PC-9 (cell line): Measurements from ENCODE around the gene GGTLC2. TPM values are rescaled to one million over a fixed set of nuclear protein-coding genes. Genes with fewer than 3 reads are reported as not detected.

Experiments used
- BruUV-seq: library from RNA; stranded (reverse); fragments of 400-500 nt; replicated peaks from 2 replicates; lab custom pipeline; 2021; lab: Mats Ljungman, UMichigan
- CTCF ChIA-PET: fragments of 300-600 bp; sonication (Branson Sonifier 250); formaldehyde crosslinking; loops from one replicate; lab custom pipeline; 2022; ENCODE audit warnings: antibody characterized with exemption; lab: Charles Lee
- POLR2A ChIA-PET: fragments of 300-600 bp; sonication (Branson Sonifier 250); formaldehyde crosslinking; loops from one replicate; lab custom pipeline; 2022; ENCODE audit warnings: antibody characterized with exemption; ENCODE audit not compliant: unreplicated experiment; lab: Charles Lee
- DNase-seq, 2 experiments: peaks; one replicate each; pipeline versions ENCODE4 v3.0.0 to v3.0.0-alpha.2; 2015 to 2022; ENCODE audit warnings: mixed read lengths in 1 of 2
- H2AFZ ChIP-seq: fragments of 200-600 bp; sonication (generic); 2 replicates; pipeline ENCODE4 v1.8.1; 2017; ENCODE audit warnings: antibody characterized with exemption
- H3F3A ChIP-seq: fragments of 200-600 bp; sonication (generic); 2 replicates; pipeline ENCODE4 v1.8.1; 2017; ENCODE audit warnings: antibody characterized with exemption, mild to moderate bottlenecking, low read depth; ENCODE audit not compliant: insufficient read depth
- H3K27ac ChIP-seq: fragments of 200-600 bp; sonication (generic); 2 replicates; pipeline ENCODE4 v1.6.1; 2016; ENCODE audit warnings: mixed run types
- H3K27me3 ChIP-seq: fragments of 200-600 bp; sonication (generic); 2 replicates; pipeline ENCODE4 v1.6.1; 2016; ENCODE audit warnings: low read depth, mixed run types; ENCODE audit not compliant: insufficient read depth
- H3K36me3 ChIP-seq: fragments of 200-600 bp; sonication (generic); 2 replicates; pipeline ENCODE4 v1.6.1; 2016; ENCODE audit warnings: low read depth, mixed run types
- H3K4me1 ChIP-seq: fragments of 200-600 bp; sonication (generic); replicated peaks from 2 replicates; pipeline ENCODE4 v1.6.1; 2016; ENCODE audit warnings: mixed run types; ENCODE audit not compliant: insufficient read depth
- H3K4me2 ChIP-seq: fragments of 200-600 bp; sonication (generic); 2 replicates; pipeline ENCODE4 v1.6.1; 2017; ENCODE audit warnings: mixed run types
- H3K4me3 ChIP-seq: fragments of 200-600 bp; sonication (generic); 2 replicates; pipeline ENCODE4 v1.6.1; 2016; ENCODE audit warnings: mixed run types
- H3K79me2 ChIP-seq: fragments of 200-600 bp; sonication (generic); 2 replicates; pipeline ENCODE4 v1.6.1; 2017; ENCODE audit warnings: low read depth, mixed run types
- H3K9me2 ChIP-seq: fragments of 200-600 bp; sonication (generic); 2 replicates; pipeline ENCODE4 v1.8.1; 2017; ENCODE audit warnings: mild to moderate bottlenecking; ENCODE audit not compliant: insufficient read depth
- H3K9me3 ChIP-seq: fragments of 200-600 bp; sonication (generic); 2 replicates; pipeline ENCODE4 v1.8.1; 2016; ENCODE audit warnings: low read depth; ENCODE audit not compliant: insufficient read depth
- H4K20me1 ChIP-seq: fragments of 200-600 bp; sonication (generic); 2 replicates; pipeline ENCODE4 v1.8.1; 2017; ENCODE audit not compliant: insufficient read depth
- EZH2 ChIP-seq: fragments of 200-600 bp; sonication (generic); IDR thresholded peaks from 2 replicates; pipeline ENCODE4 v1.8.0; 2017; ENCODE audit warnings: antibody characterized with exemption, low read depth
- intact Hi-C: fragments of 100-400 bp; cut with micrococcal nuclease; formaldehyde crosslinking; loops from one replicate; pipeline ENCODE4 v1.10.0; 2022; ENCODE audit not compliant: unreplicated experiment
- total RNA-seq: library from RNA; stranded (reverse); gene quantifications from 2 replicates; pipeline ENCODE4 v1.2.3, GENCODE V29; 2021
- TF ChIP-seq, protein P1 (sequence below): fragments of 200-600 bp; sonication (generic); conservative IDR thresholded peaks from 2 replicates; pipeline ENCODE4 v1.6.1; 2017; ENCODE audit warnings: mixed run types, antibody characterized with exemption, mild to moderate bottlenecking, moderate library complexity

Gene GGTLC2
- total RNA-seq, 1 experiment from 2014 or later, result not detected

DNA sequence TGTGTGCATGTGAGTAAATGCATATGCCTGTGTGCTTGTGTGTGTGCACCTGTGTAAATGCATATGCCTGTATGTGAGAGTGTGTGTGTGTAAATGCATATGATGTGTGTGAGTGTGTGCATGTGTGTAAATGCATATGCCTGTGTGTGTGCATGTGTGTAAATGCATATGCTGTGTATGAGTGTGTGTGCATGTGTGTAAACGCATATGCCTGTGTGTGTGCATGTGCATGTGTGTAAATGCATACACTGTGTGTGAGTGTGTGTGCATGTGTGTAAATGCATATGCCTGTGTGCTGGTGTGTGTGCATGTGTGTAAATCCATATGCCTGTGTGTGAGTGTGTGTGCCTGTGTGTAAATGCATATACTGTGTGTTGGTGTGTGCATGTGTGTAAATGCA lies 37.8 kb downstream of the GGTLC2 start:
- POLR2A ChIA-PET, result no interaction called here

DNA sequence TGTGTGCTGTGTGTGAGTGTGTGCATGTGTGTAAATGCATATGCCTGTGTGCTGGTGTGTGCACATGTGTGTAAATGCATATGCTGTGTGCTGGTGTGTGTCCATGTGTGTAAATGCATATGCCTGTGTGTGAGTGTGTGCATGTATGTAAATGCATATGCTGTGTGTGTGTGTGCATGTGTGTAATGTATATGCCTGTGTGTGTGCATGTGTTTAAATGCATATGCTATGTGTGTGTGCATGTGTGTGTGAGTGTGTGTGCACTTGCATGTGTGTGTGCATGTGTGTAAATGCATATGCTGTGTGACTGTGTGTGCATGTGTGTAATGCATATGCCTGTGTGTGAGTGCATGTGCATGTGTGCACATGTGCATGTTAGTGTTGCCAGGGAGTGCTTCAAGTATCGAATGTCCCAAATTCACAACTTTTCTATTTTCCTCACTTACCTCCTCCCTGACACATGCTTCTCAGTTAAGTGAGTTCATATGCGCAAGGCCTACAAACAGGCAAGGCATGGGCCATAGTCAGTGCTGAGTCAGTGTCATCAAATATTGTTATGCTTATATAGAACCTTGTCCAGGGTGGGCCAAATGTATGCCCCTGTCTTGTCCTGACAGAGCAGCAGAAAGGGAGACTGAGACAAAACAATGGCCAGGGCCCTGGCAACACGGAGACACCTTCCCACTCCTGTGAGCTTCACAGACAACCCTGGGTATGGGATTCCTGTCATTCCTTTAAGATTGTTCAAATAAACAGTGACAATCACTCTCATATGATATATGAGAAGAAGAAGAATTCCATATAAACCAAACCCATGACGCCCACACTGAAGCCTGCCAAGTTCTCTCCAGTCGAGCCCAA lies 38.6 kb downstream of the GGTLC2 start:
- Histone ChIP-seq H3K36me3 (no peaks in the 10 kb centered on the region), H3K9me3 (no peaks in the 10 kb centered on the region), H3K79me2 (no peaks in the 10 kb centered on the region), H3K4me3 (no peak overlapping the region), H2AFZ (no peak overlapping the region), H3K27ac (no peak overlapping the region), H4K20me1 (no peaks in the 10 kb centered on the region), H3K4me2 (no peak overlapping the region), H3K9me2 (no peaks in the 10 kb centered on the region), H3F3A (no peaks in the 10 kb centered on the region), H3K27me3 (peaks cover 11% of the 10 kb centered on the region; the same call in 1 of the 2 replicates), H3K4me1 (no peaks in the 10 kb centered on the region)
- CTCF ChIA-PET, result no interaction called here
- no peak for DNase-seq
- TF ChIP-seq, protein P1, sequence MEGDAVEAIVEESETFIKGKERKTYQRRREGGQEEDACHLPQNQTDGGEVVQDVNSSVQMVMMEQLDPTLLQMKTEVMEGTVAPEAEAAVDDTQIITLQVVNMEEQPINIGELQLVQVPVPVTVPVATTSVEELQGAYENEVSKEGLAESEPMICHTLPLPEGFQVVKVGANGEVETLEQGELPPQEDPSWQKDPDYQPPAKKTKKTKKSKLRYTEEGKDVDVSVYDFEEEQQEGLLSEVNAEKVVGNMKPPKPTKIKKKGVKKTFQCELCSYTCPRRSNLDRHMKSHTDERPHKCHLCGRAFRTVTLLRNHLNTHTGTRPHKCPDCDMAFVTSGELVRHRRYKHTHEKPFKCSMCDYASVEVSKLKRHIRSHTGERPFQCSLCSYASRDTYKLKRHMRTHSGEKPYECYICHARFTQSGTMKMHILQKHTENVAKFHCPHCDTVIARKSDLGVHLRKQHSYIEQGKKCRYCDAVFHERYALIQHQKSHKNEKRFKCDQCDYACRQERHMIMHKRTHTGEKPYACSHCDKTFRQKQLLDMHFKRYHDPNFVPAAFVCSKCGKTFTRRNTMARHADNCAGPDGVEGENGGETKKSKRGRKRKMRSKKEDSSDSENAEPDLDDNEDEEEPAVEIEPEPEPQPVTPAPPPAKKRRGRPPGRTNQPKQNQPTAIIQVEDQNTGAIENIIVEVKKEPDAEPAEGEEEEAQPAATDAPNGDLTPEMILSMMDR, result no peak
- no peak for TF ChIP-seq EZH2
- BruUV-seq, result no TSS peak
- intact Hi-C loops, result no loop called here
- POLR2A ChIA-PET, result no interaction called here

More for the DNA sequence above, 37.8 kb downstream of the GGTLC2 start:
- intact Hi-C loops, result no loop called here
- Histone ChIP-seq H3K36me3 (no peaks in the 10 kb centered on the region), H3K4me3 (no peak overlapping the region), H3K27me3 (peaks cover 13% of the 10 kb centered on the region), H3K4me2 (no peak overlapping the region), H3K4me1 (no peaks in the 10 kb centered on the region), H3K9me3 (no peaks in the 10 kb centered on the region), H2AFZ (no peak overlapping the region), H3K9me2 (no peaks in the 10 kb centered on the region), H4K20me1 (no peaks in the 10 kb centered on the region), H3K27ac (no peak overlapping the region), H3K79me2 (no peaks in the 10 kb centered on the region), H3F3A (no peaks in the 10 kb centered on the region)
- no peak for TF ChIP-seq EZH2
- TF ChIP-seq, protein P1, result no peak
- BruUV-seq, result no TSS peak
- CTCF ChIA-PET, result no interaction called here
- DNase-seq, result no peak

DNA sequence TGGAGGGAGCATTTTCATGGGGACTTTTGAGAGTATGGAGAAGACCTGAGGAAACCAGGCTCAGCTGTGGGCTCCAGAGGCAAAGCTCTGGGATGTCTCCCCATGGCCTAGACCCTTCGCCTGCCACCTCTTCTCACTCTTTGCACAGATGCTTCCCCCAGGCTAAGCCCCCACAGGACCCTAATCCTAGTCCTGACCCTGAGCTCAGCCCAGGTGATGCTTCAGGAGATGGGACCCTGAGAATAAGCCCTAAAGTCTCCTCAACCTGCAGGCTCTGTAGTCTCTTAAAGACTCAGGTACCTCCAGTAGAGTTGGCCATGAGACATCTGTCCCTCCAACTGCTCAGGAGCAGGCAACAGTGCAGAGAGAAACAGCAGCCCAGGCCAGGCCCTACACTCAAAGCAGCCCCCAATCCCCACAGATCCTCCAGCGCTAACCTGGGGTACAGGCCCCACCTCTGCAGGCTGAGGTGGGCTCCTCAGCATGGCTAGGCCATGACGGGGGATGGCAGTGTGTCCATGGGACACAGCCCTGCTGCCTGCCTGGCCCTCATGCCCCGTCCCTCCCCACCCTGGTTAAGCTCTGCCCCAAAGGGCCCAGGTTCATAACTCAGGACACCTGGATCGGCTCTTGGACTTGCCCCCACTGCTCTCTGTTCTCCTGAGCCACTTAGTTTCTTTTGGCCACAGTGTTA lies 39.4 kb downstream of the GGTLC2 start:
- Histone ChIP-seq H3K4me3 (no peak overlapping the region), H2AFZ (no peak overlapping the region), H3K36me3 (no peaks in the 10 kb centered on the region), H3K9me3 (no peaks in the 10 kb centered on the region), H3K27me3 (peaks cover 11% of the 10 kb centered on the region; the same call in 1 of the 2 replicates), H3F3A (no peaks in the 10 kb centered on the region), H3K27ac (no peak overlapping the region), H3K4me1 (no peaks in the 10 kb centered on the region), H3K4me2 (no peak overlapping the region), H4K20me1 (no peaks in the 10 kb centered on the region), H3K9me2 (no peaks in the 10 kb centered on the region), H3K79me2 (no peaks in the 10 kb centered on the region)
- no TSS peak for BruUV-seq
- ChIA-PET CTCF (no interaction called here), POLR2A (no interaction called here)
- intact Hi-C loops, result no loop called here
- no peak for TF ChIP-seq EZH2
- TF ChIP-seq, protein P1, result no peak
- no peak for DNase-seq
